OCI-M1 (cell line): ENCODE measurements around the gene KRTAP29-1.
"Not testable (repeated sequence)": the region's sequence is repeated elsewhere in the genome, so short reads cannot be mapped to it uniquely, and the experiment has no call there.

ENCODE experiments used
- DNase-seq: peaks from one replicate; lab custom pipeline; 2025; lab: John Stamatoyannopoulos, UW

Gene KRTAP29-1

DNA sequence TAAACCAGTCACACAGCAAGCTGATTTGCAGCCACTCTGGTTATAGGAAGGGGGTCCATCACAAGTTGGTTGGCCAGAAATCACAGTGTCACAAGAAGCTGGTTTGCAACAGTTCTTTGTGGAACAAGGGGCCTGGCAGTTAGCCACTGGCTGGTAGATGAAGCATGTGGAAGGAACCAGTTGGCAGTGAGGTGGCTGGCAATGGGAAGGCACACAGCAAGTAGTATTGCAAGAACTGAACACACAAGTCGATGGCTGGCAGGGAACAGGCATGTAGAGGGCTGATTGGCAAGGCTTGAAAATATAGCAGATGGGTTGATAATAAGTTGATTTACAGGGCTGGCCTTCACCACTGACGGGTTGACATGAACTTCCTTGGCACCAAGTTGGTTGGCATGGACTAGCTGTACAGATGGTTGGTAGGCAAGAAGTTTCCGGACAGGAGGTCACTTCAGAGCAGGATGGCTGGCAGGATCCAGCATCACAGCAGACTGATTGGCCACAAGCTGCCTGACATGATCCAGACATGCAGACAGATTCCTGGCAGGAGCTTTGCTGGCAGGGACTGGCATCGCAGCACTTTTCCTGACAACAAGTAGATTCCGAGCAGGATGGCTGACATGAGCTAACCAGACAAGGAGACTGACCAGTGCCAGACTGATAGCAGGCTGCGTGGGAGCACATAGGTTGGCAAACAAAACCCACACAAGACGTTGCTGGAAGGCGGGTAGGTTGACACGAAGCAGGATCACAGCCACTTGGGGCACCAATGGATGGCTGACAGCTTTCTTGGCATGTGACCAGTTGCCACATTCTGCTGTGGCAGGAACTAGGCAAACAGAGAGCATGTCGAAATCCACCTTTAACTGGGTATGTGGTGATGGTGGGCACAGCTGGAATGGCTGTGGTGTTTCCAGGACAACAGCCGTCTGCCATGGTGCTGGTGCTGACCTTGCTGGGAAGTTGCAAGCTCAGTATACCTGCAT is at the start of gene KRTAP29-1:
KRTAP29-1 (minus strand) TSS at position 936 of the 986 bp plus-strand sequence; CDS start at position 936, 0 bp downstream.
- DNase-seq = no peak

DNA sequence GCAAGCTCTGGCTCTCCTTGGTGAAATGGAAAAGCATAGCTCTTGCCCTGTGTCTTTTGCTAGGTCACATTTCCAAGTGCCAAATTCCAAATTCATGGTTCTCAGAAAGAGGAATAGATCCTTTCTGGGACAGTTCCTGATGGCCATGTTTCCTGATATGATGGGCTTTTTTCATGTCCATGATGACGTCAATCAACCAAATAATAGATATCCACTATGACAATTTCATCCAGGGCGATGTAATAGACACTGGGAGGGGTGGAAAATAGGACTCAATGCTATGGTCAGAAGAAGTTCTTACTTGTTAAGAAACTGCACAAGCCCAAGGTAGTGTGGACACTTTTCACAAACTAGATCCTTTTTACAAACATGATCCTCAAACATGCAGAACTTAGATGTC is 48.5 kb upstream of the KRTAP29-1 start:
- DNase-seq = no peak

DNA sequence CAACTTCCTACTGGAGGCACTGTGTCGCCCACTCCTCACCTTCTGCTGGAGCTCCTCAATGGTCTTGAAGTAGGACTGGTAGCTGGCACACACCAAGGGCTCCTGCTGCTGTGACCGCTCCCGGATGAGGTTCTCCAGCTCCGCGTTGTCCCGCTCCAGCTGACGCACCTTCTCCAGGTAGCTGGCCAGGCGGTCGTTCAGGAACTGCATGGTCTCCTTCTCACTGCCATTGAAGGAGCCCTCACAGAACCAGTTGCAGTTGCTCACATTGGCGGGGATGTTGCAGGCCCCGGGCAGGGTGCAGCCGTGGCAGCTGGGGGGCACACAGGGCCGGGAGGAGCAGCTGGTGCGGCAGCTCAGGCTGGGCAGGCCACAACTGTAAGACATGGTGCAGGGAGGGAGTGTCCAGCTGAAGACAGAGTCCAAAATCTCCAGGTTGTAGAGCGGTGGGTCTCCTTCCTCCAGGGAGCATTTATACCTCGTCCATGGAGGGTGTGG is 47.8 kb upstream of the KRTAP29-1 start, which contains the start of gene KRT33A:
KRT33A (minus strand) TSS at position 448 of the 498 bp plus-strand sequence; CDS start at position 387, 61 bp downstream.
- DNase-seq = not testable (repeated sequence)

GRCh38 chr17:41347869-41348760 is 45.5 kb upstream of the KRTAP29-1 start:
- DNase-seq = no peak

GRCh38 chr17:41346421-41346820 is 43.8 kb upstream of the KRTAP29-1 start:
- not testable (repeated sequence) for DNase-seq

DNA sequence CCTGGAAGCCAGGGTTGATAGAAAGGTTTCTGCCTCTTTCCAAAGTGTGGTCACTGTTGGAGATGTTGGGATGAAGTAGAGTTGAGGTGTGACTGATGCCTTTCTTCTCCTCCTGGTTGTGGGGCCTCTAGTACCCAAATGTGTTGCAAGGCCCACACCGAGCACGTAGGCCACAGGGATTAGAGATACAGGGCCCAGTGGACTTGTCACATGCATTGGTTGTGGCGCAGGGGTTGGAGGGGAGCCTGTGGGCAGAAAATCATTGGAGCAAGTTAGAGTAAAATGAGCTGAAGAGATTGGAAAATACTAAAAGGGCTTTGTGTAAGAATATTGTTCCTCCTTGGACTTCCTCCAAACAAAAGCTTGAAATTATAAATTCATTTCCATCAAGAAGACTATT is 43.3 kb upstream of the KRTAP29-1 start:
- no peak for DNase-seq

GRCh38 chr17:41343029-41343428 is 40.4 kb upstream of the KRTAP29-1 start:
- DNase-seq = no peak

DNA sequence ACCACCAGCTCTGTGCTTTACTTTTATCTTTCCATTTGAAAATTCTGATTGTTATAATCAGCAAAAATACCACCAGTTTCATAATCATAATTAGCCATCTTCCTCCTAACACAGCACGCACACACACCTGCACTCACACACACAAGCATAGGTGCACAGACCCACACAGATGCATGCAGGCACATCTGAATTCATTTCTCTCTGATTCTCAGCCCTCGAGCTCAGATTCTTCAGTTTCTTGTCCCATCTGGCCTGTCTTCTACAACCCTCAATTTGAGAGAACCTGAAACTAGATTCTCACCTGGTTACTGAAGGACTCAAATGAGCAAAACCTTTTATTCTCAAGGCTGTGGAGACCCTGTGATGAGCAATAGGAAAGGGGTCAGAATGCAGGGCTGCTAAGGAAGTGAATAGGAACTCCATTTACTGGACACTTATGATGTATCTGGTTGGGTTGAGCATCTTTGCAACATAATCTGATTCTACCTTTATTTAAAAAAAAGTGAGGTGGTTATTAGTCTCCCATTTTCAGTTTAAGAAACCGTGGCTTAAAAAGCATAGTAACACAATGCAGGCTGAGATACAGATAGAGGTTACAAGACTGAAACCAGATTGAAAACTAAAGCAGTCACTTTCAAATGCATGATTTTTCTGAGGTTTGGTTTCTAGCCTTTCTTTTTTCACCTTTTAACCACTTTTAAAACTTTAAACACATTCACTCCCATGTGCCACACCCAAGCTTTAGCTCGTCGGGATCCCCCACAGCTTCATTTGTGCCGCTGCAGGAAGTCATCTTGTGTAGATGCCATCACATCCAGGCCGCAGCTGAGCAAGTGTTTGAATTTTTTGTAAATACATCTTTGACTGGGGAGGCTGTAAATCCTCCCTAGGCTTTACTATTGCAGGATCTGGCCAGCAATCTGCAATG is 38.5 kb upstream of the KRTAP29-1 start:
- no peak for DNase-seq

DNA sequence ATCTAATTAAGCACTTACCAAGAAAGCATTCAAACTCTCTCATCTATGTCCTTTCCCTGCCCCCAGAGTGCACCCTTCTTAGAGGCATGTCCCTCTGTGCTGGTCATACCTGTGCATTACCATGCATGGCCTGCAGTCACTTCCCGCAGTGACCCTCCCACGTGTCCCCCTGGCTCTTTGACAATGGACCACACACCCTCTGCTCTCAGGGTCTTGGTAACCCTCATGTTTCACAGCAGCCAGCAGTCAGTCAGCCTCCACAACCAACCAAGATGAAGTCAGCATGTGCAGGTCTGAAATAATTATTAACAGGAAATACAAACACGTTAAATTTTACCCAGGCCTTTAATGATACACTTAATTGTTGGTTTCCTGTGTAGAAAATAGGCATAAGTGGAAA is 37.8 kb upstream of the KRTAP29-1 start:
- no peak for DNase-seq

DNA sequence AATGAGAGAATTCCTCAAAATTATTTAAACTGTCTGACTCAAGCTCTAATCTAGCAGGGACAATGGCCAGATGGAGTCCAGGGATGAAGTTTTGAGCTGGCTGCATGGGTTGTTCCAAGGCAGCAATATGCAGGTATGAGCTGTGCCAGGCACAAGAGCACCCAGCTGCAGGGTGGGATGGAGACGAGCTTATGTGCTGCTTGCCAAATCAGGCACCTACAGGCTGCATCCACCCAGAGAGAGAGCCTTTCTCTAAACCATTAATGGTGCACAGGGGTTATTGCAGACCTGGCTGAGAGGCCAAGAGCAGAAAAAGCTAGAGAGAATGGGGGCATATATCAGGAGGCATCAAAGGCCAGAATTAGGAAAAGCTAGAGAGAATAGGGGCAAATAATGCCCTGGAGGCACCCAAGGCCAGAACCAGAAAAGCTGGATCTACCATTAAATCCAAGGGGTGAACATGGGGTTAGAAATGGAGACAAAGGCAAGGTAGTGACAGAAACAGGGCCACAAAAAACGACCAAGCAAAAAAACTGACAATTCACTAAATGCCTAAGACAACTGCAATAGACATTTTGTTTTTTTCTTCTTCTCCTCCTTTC is 37.0 kb upstream of the KRTAP29-1 start:
- no peak for DNase-seq

DNA sequence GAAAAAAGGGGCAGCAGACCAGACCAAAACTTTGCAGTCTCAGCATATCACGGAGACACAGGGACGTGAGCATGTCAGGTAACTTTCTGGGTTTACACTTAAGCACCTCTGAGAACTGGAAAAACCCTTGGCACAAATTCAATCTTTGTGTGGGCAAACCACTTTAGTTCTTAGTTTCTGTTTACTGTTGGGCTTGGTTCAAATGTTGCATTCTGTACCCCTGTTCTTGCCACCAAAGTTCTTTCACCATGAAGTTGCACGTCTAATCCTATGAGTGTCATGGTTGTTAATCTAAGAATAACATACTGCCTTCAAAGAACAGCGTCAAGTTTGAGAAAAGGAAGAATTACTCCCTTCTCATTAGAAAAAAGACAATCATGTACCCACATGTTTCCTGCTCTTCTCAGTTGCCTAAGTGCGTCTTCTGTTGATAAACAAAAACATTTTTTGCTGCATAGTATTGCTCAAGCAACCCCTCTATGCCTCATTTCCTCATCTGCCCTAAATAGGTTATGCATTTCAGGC is 36.4 kb upstream of the KRTAP29-1 start:
- no peak for DNase-seq

GRCh38 chr17:41335747-41336146 is 33.1 kb upstream of the KRTAP29-1 start:
- no peak for DNase-seq

- DNase-seq = no peak
Observed at GRCh38 chr17:41334385-41335305, 32.0 kb upstream of the KRTAP29-1 start.

- DNase-seq = no peak
Observed at GRCh38 chr17:41333836-41334235, 31.2 kb upstream of the KRTAP29-1 start.

DNA sequence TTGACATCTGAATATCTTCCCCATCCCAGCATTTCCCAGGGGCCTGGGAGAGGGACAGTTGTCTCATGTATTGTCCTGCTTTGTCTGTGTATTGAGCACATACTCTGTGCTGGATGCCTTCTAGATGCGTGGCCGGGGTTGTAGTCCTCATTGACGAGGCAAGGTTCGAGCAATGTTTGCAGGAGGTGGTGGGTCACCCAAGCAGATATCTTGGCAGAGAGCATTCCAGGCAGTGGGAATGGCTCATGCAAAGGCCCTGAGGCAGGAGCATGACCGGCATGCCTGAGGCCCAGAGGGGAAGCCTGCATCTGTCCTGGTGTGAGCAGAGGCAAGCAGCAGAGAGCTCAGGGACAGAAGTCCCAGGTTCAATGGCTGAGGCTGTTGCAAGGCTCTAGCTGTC is 30.4 kb upstream of the KRTAP29-1 start:
- no peak for DNase-seq

DNA sequence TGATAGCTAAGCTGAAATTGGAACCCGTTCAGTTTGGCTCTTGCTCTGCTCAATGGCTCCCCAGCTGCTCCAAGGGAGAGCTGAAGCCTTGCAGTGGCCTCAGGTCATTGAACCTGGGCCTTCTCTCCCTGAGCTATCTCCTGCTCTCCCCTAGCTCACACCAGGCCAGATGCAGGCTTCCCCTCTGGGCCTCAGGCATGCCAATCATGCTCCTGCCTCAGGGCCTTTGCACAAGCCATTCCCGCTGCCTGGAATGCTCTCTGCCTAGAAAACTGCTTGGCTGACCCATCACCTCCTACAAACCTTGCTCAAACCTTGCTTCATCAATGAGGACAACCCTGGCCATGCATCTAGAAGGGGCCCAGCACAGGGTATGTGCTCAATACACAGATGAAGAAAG is 29.6 kb upstream of the KRTAP29-1 start:
- no peak for DNase-seq

GRCh38 chr17:41331606-41332005 is 29.0 kb upstream of the KRTAP29-1 start:
- DNase-seq = no peak

DNA sequence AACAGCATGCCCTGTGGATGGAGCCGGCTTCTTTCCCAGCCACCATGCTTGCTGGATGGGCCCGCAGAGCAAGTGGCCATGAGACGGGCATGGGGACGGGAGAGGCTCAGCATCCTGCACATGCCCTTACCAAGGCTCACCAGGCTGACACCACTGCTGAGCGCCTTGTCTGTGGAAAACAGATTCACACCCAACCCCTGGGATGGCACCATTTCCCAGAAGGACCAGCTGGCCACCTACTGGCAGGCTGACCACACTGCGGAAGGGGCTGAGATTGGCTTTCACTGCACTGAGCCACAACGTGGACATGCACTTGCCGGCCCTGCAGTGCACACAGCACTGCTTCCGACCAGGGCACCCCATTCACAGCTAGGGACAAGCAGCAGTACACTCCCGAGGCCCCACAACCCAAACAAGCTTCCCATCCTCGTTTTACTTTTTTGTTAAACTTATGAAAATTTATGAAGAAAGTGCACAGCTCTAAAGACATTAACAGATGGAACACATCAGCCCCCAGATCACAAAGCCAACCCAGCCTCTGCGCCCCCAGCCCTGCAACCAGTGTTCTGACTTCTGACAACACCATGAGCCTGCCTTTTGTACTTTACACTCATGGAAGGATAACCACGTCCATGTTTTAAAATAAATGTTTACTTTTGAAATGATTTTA is 26.8 kb upstream of the KRTAP29-1 start:
- peak; percentile 33 for DNase-seq

DNA sequence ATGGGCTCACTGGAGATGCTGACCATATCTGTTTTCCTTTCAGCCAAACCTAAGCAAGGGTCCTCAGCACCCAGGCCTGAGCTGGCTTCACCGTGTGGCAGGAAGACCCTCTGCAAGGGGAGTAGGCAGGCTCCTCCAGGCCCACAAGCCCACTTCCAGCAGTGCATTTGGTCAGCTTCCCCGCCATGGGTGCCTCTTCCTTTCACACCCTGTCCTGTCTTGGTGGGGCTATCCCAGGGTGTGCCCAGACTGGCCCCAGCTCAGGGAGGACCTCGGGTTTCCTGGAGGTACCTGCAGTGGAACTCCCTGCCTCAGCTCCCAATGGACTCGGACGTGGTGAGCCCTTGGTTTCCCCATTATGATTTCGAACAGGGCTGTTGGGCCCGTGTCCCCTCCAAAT is 25.6 kb upstream of the KRTAP29-1 start:
- DNase-seq = no peak
